ENCODE data around the gene CLEC16A. TPM values are rescaled to one million over a fixed set of nuclear protein-coding genes. Genes with fewer than 3 reads are reported as not detected.

CLEC16A gene
- total and polyA plus RNA-seq, 9 of the 15 experiments (the other 6 are each of a cell fraction or from before 2014, with no cell fraction given): 1.00 to 22.3 (median 10.0) TPM

GRCh38 chr16:11010575-11011221 lies 66.3 kb downstream of the CLEC16A start (continued):
- TF ChIP-seq RREB1 (CRISPR knock-in tag; IDR thresholded peaks at IDR 0.05) (no peak), DIDO1 (tag; IDR thresholded peaks at IDR 0.05; ENCODE audit: low read depth) (no peak), KDM2B (CRISPR knock-in tag; IDR thresholded peaks at IDR 0.05) (no peak), ZSCAN32 (CRISPR knock-in tag; IDR thresholded peaks at IDR 0.05) (no peak), JUND (IDR thresholded peaks at IDR 0.05; ENCODE audit: borderline replicate concordance, low read depth, low read length) (peak; percentile 74; the same call in 1 of the 2 replicates), JUND (tag; IDR thresholded peaks at IDR 0.05; ENCODE audit: borderline replicate concordance, low read depth, low read length) (peak; percentile 61; the same call in 1 of the 3 replicates), CEBPG (CRISPR knock-in tag; IDR thresholded peaks at IDR 0.05) (no peak), CEBPG (tag; conservative IDR thresholded peaks at IDR 0.05 in 1 of 2, IDR thresholded peaks at IDR 0.05 in 1 of 2) (peak in 1 of 2 experiments; percentile 61; a peak in 1 of 4 replicates), CHD7 (IDR thresholded peaks at IDR 0.05; ENCODE audit: low read depth, low read length) (no peak), ZNF431 (CRISPR knock-in tag; IDR thresholded peaks at IDR 0.05) (no peak)

Measured in K562 (cell line).